22Rv1 (cell line): Measurements from ENCODE around the gene MUL1.

Source experiments
- CTCF ChIP-seq: fragments of 450-650 bp; IDR thresholded peaks from 2 replicates; pipeline ENCODE4 v1.5.1; 2017; ENCODE audit warnings: mild to moderate bottlenecking
- ZFX ChIP-seq: fragments of 450-650 bp; IDR thresholded peaks from 2 replicates; pipeline ENCODE4 v1.6.1; 2017; ENCODE audit warnings: antibody characterized with exemption, borderline replicate concordance

DNA sequence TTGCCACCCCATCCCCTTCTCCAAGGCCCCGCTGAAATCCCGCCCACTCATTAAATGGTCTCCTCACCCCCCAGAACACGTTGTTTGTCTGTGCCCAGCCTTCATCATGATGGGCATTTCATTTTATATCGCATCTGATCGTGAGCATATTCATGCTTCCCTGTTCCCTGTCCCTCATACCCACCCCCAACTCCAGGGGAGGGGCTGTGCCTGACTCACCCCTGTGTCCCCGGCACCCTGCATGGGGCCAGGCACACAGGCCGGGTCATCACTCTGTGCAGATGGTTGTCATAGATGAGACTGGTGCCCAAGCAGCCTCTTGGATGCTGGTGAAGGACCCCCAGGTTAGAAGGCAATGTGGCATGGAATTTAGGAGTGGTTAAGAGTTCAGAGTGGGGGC is 33.0 kb downstream of the MUL1 start:
- TF ChIP-seq CTCF: no peak
- TF ChIP-seq ZFX: no peak
